ENCODE results near the gene STK17B. TPM values are rescaled to one million over a fixed set of nuclear protein-coding genes. Genes with fewer than 3 reads are reported as not detected.

STK17B gene
- total and polyA plus RNA-seq, 10 of the 15 experiments (the other 5 are each of a cell fraction or from before 2014, with no cell fraction given): 21.2 to 108 (median 53.7) TPM

GRCh38 chr2:196149948-196150347 lies 21.4 kb downstream of the STK17B start (continued):
- TF ChIP-seq NFXL1 (IDR thresholded peaks at IDR 0.05; ENCODE audit: borderline replicate concordance) (no peak), ZBED1 (IDR thresholded peaks at IDR 0.05; ENCODE audit: borderline replicate concordance) (no peak), MYC (IDR thresholded peaks at IDR 0.05; ENCODE audit: insufficient read depth, insufficient read length, insufficient replicate concordance, low read length, severe bottlenecking) (no peak), PBX3 (IDR thresholded peaks at IDR 0.05; ENCODE audit: insufficient replicate concordance, low read depth, low read length) (no peak), IKZF2 (IDR thresholded peaks at IDR 0.05) (peak; percentile 15 to 25; a peak in 1 of 4 replicates), NFIC (IDR thresholded peaks at IDR 0.05; ENCODE audit: low read depth, low read length) (0 out of 2 replicates have a peak, but pooled peaks have one; percentile 14), SMC3 (IDR thresholded peaks at IDR 0.05; ENCODE audit: borderline replicate concordance, low read length) (0 out of 2 replicates have a peak, but pooled peaks have one; percentile 4), BMI1 (IDR thresholded peaks at IDR 0.05; ENCODE audit: borderline replicate concordance) (no peak)

GRCh38 chr2:196148736-196149135 lies 22.6 kb downstream of the STK17B start:
- no peak for ATAC-seq
- ChIA-PET CTCF (interaction anchor here (1.7 kb wide), 1 partner anchor 18 kb away, joined by 3 read pairs; no protein-coding TSS in a partner anchor), POLR2A (no interaction called here), RAD21 (ENCODE audit: unreplicated experiment) (interaction anchor here (0.7 to 7.2 kb wide), 8 partner anchors 16 to 128 kb away, joined by 3 to 52 read pairs (median 4); no protein-coding TSS in a partner anchor), SMC1A (ENCODE audit: uncharacterized antibody, unreplicated experiment) (interaction anchor here (0.8 to 2.0 kb wide), 12 partner anchors 9 to 127 kb away, joined by 3 to 11 read pairs (median 4); no protein-coding TSS in a partner anchor)
- FAIRE-seq: no peak
- H3K4me2 ChIP-seq (ENCODE audit: control insufficient read depth, insufficient read depth): no peak overlapping the region
- H3K27me3 ChIP-seq (replicated peaks in 1 of 2; ENCODE audit: control insufficient read depth in 2 of 2, insufficient read depth in 2 of 2, low read length in 1 of 2): no peaks in the 10 kb centered on the region
- no peak overlapping the region for H3K9ac ChIP-seq (ENCODE audit: control insufficient read depth, insufficient read depth, low read length)
- no TSS peak for BruUV-seq (replicated peaks)
- H3K79me2 ChIP-seq (ENCODE audit: control insufficient read depth, insufficient read depth, low read length): peaks cover 24% of the 10 kb centered on the region
- H3K27ac ChIP-seq (ENCODE audit: control insufficient read depth, insufficient read depth): no peak overlapping the region
- DNase-seq (ENCODE audit: low read depth, low spot score): no peak
- WGBS (ENCODE audit: insufficient coverage, insufficient replicate concordance, low lambda C conversion rate, missing lambda C conversion rate): 80% methylated on average over 2 of the region's 2 CpGs
- H3K4me1 ChIP-seq (ENCODE audit: control insufficient read depth, insufficient read depth, low read length): peaks cover 13% of the 10 kb centered on the region
- TF ChIP-seq BACH1 (IDR thresholded peaks at IDR 0.05; ENCODE audit: borderline replicate concordance): no peak
- TF ChIP-seq EED (IDR thresholded peaks at IDR 0.05; ENCODE audit: low read depth): 0 out of 2 replicates have a peak, but pooled peaks have one; percentile 31
- TF ChIP-seq POLR2AphosphoS5 (IDR thresholded peaks at IDR 0.05; ENCODE audit: low read length): no peak
- no peak for TF ChIP-seq ATF3 (IDR thresholded peaks at IDR 0.05; ENCODE audit: borderline replicate concordance, extremely low read depth, low read depth, low read length)
- no peak for TF ChIP-seq ESRRA (IDR thresholded peaks at IDR 0.05; ENCODE audit: low read length)
- no peaks in the 10 kb centered on the region for H4K20me1 ChIP-seq (ENCODE audit: control insufficient read depth, insufficient read depth)
- H3K9me3 ChIP-seq (replicated peaks; ENCODE audit: control insufficient read depth, insufficient read depth, low read length): peaks cover 9% of the 10 kb centered on the region; the same call in 2 of the 3 replicates
- in situ Hi-C loops (cut with MboI) (no loop called here), intact Hi-C loops (cut with micrococcal nuclease; ENCODE audit: unreplicated experiment) (no loop called here)
- H2AFZ ChIP-seq (ENCODE audit: control insufficient read depth, low read depth, low read length): no peak overlapping the region
- peaks cover 4 to 38% of the 10 kb centered on the region in 2 experiments for H3K36me3 ChIP-seq (ENCODE audit: control insufficient read depth in 2 of 2, insufficient read depth in 2 of 2, low read length in 1 of 2)
- H3K4me3 ChIP-seq: no peak overlapping the region

Measured in GM12878 (cell line).